Activated naive CD8-positive, alpha-beta T cell treated with anti-CD3 and anti-CD28 coated beads, Interleukin-2, amount 10 ng/mL, durations not matched to agents 7 days and 5 days (primary cell): ENCODE data around the gene TTC19. TPM values are rescaled to one million over a fixed set of nuclear protein-coding genes. Genes with fewer than 3 reads are reported as not detected.
"Not testable (repeated sequence)": the region's sequence is repeated elsewhere in the genome, so short reads cannot be mapped to it uniquely, and the experiment has no call there.

Source experiments
- ATAC-seq: fragments of 150-1000 bp; cut with Tn5 transposase; one replicate; pipeline ENCODE4 v1.10.0; 2021; ENCODE audit warnings: low read depth, moderate library complexity
- POLR2A ChIA-PET: fragments of 350-600 bp; sonication (Branson Sonifier 250); formaldehyde crosslinking; loops from one replicate; lab custom pipeline; 2021; ENCODE audit warnings: antibody characterized with exemption; lab: Charles Lee
- DNase-seq: peaks from one replicate; pipeline ENCODE4 v3.0.0; 2021
- H3K27ac Mint-ChIP-seq: one replicate; pipeline ENCODE4 v1.8.0; 2022; ENCODE audit warnings: mild to moderate bottlenecking, mixed read lengths
- H3K27me3 Mint-ChIP-seq: one replicate; pipeline ENCODE4 v1.8.0; 2022; ENCODE audit warnings: mild to moderate bottlenecking, moderate library complexity, mixed read lengths
- H3K36me3 Mint-ChIP-seq: one replicate; pipeline ENCODE4 v1.8.0; 2021; ENCODE audit warnings: mild to moderate bottlenecking, mixed read lengths
- H3K4me1 Mint-ChIP-seq: one replicate; pipeline ENCODE4 v1.8.0; 2021; ENCODE audit warnings: mixed read lengths
- H3K4me3 Mint-ChIP-seq: one replicate; pipeline ENCODE4 v1.8.0; 2022; ENCODE audit warnings: mild to moderate bottlenecking, moderate library complexity, mixed read lengths
- H3K9me3 Mint-ChIP-seq: one replicate; pipeline ENCODE4 v1.8.0; 2021; ENCODE audit warnings: mixed read lengths
- total RNA-seq, 2 experiments: library from RNA; stranded (reverse); gene quantifications; one replicate each; pipeline ENCODE4 v1.2.3, GENCODE V29; 2021

The TTC19 gene
- total RNA-seq, 2 experiments from 2014 or later = 32.5 to 36.7 TPM

DNA sequence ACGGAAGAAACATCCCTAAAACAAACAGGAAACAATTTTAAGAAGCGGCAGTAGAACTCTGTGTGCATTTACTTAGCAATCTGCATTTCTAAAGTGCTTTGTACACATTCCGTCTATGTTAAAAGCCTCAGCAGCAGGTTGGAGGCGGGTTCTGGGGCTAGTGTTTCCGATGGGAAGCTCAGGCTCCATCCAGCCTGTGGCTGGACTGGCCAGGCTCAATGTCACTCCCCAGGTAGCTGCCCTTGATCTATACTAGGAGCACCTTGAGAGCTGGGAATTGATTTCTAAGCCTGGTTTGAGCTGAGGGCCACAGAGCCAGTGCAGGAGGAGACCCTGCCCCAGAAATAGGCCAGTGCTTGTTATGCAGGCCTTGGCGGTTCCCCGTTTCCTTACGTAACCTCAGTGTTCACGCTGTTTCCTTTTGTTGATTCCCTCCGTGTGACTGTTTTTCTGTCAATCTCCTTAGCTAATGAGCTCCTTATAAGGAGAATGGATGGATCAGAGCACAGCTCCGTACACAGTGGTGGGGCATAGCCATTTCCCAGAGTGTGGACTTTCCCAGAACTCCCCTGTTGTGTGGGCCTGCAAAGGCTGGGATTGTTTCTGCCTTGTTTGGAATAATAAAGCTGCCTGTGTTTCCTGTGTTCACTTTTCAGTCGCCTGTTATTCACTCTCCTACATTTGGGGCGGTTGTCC lies 33.3 kb upstream of the TTC19 start:
- no peak for DNase-seq
- peak overlapping the region; percentile 86 for H3K27ac Mint-ChIP-seq
- ATAC-seq = peak; percentile 26
- H3K4me3 Mint-ChIP-seq = peak overlapping the region; percentile 78
- peaks cover 3% of the 10 kb centered on the region for H3K36me3 Mint-ChIP-seq
- H3K27me3 Mint-ChIP-seq = no peaks in the 10 kb centered on the region
- POLR2A ChIA-PET = interaction anchor here (0.8 to 1.3 kb wide), 2 partner anchors 21 to 33 kb away, joined by 3 to 5 read pairs; partner anchors contain the start of genes ADORA2B, TTC19 and ZSWIM7
- H3K9me3 Mint-ChIP-seq = no peaks in the 10 kb centered on the region
- peaks cover 27% of the 10 kb centered on the region for H3K4me1 Mint-ChIP-seq

- Mint-ChIP-seq H3K4me1 (peaks cover 27% of the 10 kb centered on the region), H3K4me3 (peak overlapping the region; percentile 78), H3K27ac (peak overlapping the region; percentile 86), H3K9me3 (no peaks in the 10 kb centered on the region), H3K36me3 (peaks cover 3% of the 10 kb centered on the region), H3K27me3 (no peaks in the 10 kb centered on the region)
- peak; percentile 52 for ATAC-seq
- POLR2A ChIA-PET = interaction anchor here (1.3 kb wide), 1 partner anchor 22 kb away, joined by 5 read pairs; the partner anchor contains the start of gene ADORA2B
- no peak for DNase-seq
Measured at GRCh38 chr17:15966879-15967248, 32.8 kb upstream of the TTC19 start.

GRCh38 chr17:15967706-15968399 lies 31.8 kb upstream of the TTC19 start:
- Mint-ChIP-seq H3K4me3 (no peak overlapping the region), H3K36me3 (peaks cover 3% of the 10 kb centered on the region), H3K4me1 (peaks cover 34% of the 10 kb centered on the region), H3K9me3 (no peaks in the 10 kb centered on the region), H3K27ac (no peak overlapping the region), H3K27me3 (no peaks in the 10 kb centered on the region)
- DNase-seq = no peak
- no peak for ATAC-seq
- POLR2A ChIA-PET = interaction anchor here (0.6 kb wide), 1 partner anchor 8 kb away, joined by 4 read pairs; no protein-coding TSS in a partner anchor

GRCh38 chr17:15969463-15969862 lies 30.2 kb upstream of the TTC19 start:
- no peak overlapping the region for H3K27ac Mint-ChIP-seq
- H3K4me3 Mint-ChIP-seq = no peak overlapping the region
- no peak for DNase-seq
- H3K27me3 Mint-ChIP-seq = no peaks in the 10 kb centered on the region
- peaks cover 3% of the 10 kb centered on the region for H3K36me3 Mint-ChIP-seq
- ATAC-seq = no peak
- peaks cover 40% of the 10 kb centered on the region for H3K4me1 Mint-ChIP-seq
- POLR2A ChIA-PET = no interaction called here
- H3K9me3 Mint-ChIP-seq = no peaks in the 10 kb centered on the region

- Mint-ChIP-seq H3K4me3 (no peak overlapping the region), H3K27me3 (no peaks in the 10 kb centered on the region), H3K4me1 (peaks cover 36% of the 10 kb centered on the region), H3K36me3 (peaks cover 3% of the 10 kb centered on the region), H3K9me3 (no peaks in the 10 kb centered on the region), H3K27ac (no peak overlapping the region)
- ATAC-seq = no peak
- no peak for DNase-seq
- POLR2A ChIA-PET = no interaction called here
Measured at GRCh38 chr17:15970500-15970899, 29.1 kb upstream of the TTC19 start.

DNA sequence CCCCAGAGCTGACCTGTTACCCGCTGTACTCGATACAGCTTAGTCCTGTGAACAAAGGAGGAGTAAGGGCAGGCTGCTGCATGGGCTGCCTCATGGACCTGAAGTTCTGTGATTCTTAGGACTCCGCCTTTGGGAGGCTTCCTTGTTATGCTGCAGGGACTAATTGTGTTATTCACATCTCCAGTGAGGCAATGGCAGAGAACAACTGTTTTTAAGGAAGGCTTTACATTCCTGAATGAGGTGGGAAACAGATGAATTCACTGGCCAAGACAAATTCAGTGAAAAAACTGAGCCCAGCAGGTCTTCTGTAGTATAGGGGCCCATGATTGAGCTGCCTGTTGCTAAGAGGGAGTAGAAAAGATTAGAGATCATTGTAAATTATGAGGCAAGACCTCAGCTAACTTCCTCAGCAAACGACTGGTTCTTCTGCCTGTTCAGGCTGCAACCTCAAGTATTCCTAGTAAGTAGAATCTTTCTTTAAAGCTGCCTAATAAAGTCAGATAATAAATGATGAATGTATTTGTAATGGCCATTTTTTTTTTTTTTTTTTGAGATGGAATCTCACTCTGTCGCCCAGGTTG lies 28.4 kb upstream of the TTC19 start:
- Mint-ChIP-seq H3K9me3 (no peaks in the 10 kb centered on the region), H3K27ac (no peak overlapping the region), H3K27me3 (no peaks in the 10 kb centered on the region), H3K4me3 (no peak overlapping the region), H3K36me3 (peaks cover 3% of the 10 kb centered on the region), H3K4me1 (peaks cover 31% of the 10 kb centered on the region)
- DNase-seq (no peak), ATAC-seq (no peak)
- POLR2A ChIA-PET = no interaction called here

- Mint-ChIP-seq H3K27me3 (no peaks in the 10 kb centered on the region), H3K4me3 (no peak overlapping the region), H3K4me1 (peaks cover 25% of the 10 kb centered on the region), H3K9me3 (no peaks in the 10 kb centered on the region), H3K27ac (no peak overlapping the region), H3K36me3 (peaks cover 5% of the 10 kb centered on the region)
- DNase-seq = no peak
- ATAC-seq = no peak
- POLR2A ChIA-PET = no interaction called here
Measured at GRCh38 chr17:15971882-15972281, 27.7 kb upstream of the TTC19 start.

DNA sequence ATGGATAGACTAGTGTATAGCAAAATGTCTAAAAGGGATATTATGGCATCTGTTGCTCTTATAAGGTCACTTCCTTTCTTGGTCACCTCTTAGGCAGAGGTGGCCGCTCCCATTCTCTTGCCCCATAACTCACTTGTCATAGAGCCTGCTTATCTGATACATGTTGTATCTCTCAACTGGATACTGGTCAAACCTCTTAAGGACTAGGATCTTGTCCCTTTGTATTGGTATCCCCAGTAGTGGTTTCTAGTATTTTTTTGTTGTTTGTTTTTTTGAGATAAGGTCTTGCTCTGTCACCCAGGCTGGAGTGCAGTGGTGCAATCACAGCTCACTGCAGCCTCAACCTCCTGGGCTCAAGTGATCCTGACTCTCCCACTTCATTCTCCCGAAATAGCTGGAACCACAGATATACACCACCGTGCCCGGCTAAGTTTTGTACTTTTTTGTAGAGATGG lies 27.1 kb upstream of the TTC19 start:
- Mint-ChIP-seq H3K27ac (no peak overlapping the region), H3K27me3 (no peaks in the 10 kb centered on the region), H3K4me1 (peaks cover 21% of the 10 kb centered on the region), H3K9me3 (no peaks in the 10 kb centered on the region), H3K36me3 (peaks cover 10% of the 10 kb centered on the region), H3K4me3 (no peak overlapping the region)
- DNase-seq (no peak), ATAC-seq (no peak)
- POLR2A ChIA-PET = no interaction called here

- ATAC-seq = no peak
- Mint-ChIP-seq H3K4me1 (peaks cover 19% of the 10 kb centered on the region), H3K27ac (no peak overlapping the region)
Measured at GRCh38 chr17:15973016-15973415, 26.6 kb upstream of the TTC19 start.

GRCh38 chr17:15973834-15974233 lies 25.8 kb upstream of the TTC19 start:
- H3K36me3 Mint-ChIP-seq = peaks cover 14% of the 10 kb centered on the region
- H3K4me1 Mint-ChIP-seq = peaks cover 20% of the 10 kb centered on the region
- DNase-seq (no peak), ATAC-seq (no peak)
- H3K27me3 Mint-ChIP-seq = no peaks in the 10 kb centered on the region
- POLR2A ChIA-PET = no interaction called here
- H3K4me3 Mint-ChIP-seq = no peak overlapping the region
- no peaks in the 10 kb centered on the region for H3K9me3 Mint-ChIP-seq
- no peak overlapping the region for H3K27ac Mint-ChIP-seq

More at GRCh38 chr17:15973016-15973415, 26.6 kb upstream of the TTC19 start:
- POLR2A ChIA-PET = no interaction called here
- H3K36me3 Mint-ChIP-seq = peaks cover 12% of the 10 kb centered on the region
- no peaks in the 10 kb centered on the region for H3K9me3 Mint-ChIP-seq
- H3K4me3 Mint-ChIP-seq = no peak overlapping the region
- H3K27me3 Mint-ChIP-seq = no peaks in the 10 kb centered on the region
- DNase-seq = no peak

- no peak for ATAC-seq
- peaks cover 29% of the 10 kb centered on the region for H3K36me3 Mint-ChIP-seq
- no peaks in the 10 kb centered on the region for H3K9me3 Mint-ChIP-seq
- DNase-seq = no peak
- H3K27me3 Mint-ChIP-seq = no peaks in the 10 kb centered on the region
- POLR2A ChIA-PET = no interaction called here
- peaks cover 31% of the 10 kb centered on the region for H3K4me1 Mint-ChIP-seq
- H3K27ac Mint-ChIP-seq = no peak overlapping the region
- H3K4me3 Mint-ChIP-seq = no peak overlapping the region
Measured at GRCh38 chr17:15977894-15978293, 21.7 kb upstream of the TTC19 start.

- POLR2A ChIA-PET = no interaction called here
Measured at GRCh38 chr17:15978606-15979005, 21.0 kb upstream of the TTC19 start.

GRCh38 chr17:15979013-15979412 lies 20.6 kb upstream of the TTC19 start:
- DNase-seq, POLR2A ChIA-PET, H3K27me3 Mint-ChIP-seq, ATAC-seq, H3K27ac Mint-ChIP-seq, H3K9me3 Mint-ChIP-seq, H3K4me3 Mint-ChIP-seq: not testable (repeated sequence)
- H3K36me3 Mint-ChIP-seq = peaks cover 34% of the 10 kb centered on the region
- peaks cover 25% of the 10 kb centered on the region for H3K4me1 Mint-ChIP-seq

More at GRCh38 chr17:15978606-15979005, 21.0 kb upstream of the TTC19 start:
- no peak for ATAC-seq
- Mint-ChIP-seq H3K36me3 (peaks cover 30% of the 10 kb centered on the region), H3K9me3 (no peaks in the 10 kb centered on the region), H3K4me1 (peaks cover 25% of the 10 kb centered on the region), H3K27me3 (no peaks in the 10 kb centered on the region), H3K4me3 (no peak overlapping the region), H3K27ac (no peak overlapping the region)
- no peak for DNase-seq
